Mesenchymal stem cell (in vitro differentiated cells and primary cell): ENCODE data around the gene DGCR8.

ENCODE experiments used
- DNase-seq: peaks from one replicate; pipeline ENCODE4 v3.0.0-alpha.2; 2013
- H2AFZ ChIP-seq: one replicate; pipeline ENCODE4 v1.6.1; 2013; ENCODE audit warnings: low read depth, mild to moderate bottlenecking, control low read depth, inconsistent platforms, low read length, moderate library complexity
- H2AK5ac ChIP-seq: 2 replicates; pipeline ENCODE4 v1.6.1; 2013; ENCODE audit warnings: low read length, moderate library complexity, mild to moderate bottlenecking, inconsistent platforms; ENCODE audit not compliant: severe bottlenecking
- H2BK120ac ChIP-seq: one replicate; pipeline ENCODE4 v1.6.1; 2013; ENCODE audit warnings: low read depth, mild to moderate bottlenecking, inconsistent platforms, low read length, moderate library complexity
- H2BK12ac ChIP-seq, 2 experiments: one replicate each; pipeline ENCODE4 v1.6.1; 2013; ENCODE audit warnings: inconsistent platforms in 2 of 2, low read length in 2 of 2, mild to moderate bottlenecking in 2 of 2, moderate library complexity in 2 of 2, control low read depth in 1 of 2
- H2BK15ac ChIP-seq: one replicate; pipeline ENCODE4 v1.6.1; 2013; ENCODE audit warnings: mild to moderate bottlenecking, low read depth, inconsistent platforms; ENCODE audit not compliant: poor library complexity, severe bottlenecking
- H2BK5ac ChIP-seq: 2 replicates; pipeline ENCODE4 v1.6.1; 2013; ENCODE audit warnings: low read depth, mild to moderate bottlenecking, low read length, control low read depth, inconsistent platforms; ENCODE audit not compliant: poor library complexity, severe bottlenecking
- H3K14ac ChIP-seq, 2 experiments: one replicate each; pipeline ENCODE4 v1.6.1; 2013; ENCODE audit warnings: inconsistent platforms in 2 of 2, low read length in 2 of 2, control low read depth in 1 of 2, mild to moderate bottlenecking in 1 of 2, moderate library complexity in 1 of 2
- H3K18ac ChIP-seq, 2 experiments: one replicate each; pipeline ENCODE4 v1.6.1; 2013; ENCODE audit warnings: inconsistent platforms in 2 of 2, low read length in 2 of 2, control low read depth in 1 of 2, low read depth in 1 of 2, mild to moderate bottlenecking in 1 of 2
- H3K23ac ChIP-seq, 2 experiments: one replicate each; pipeline ENCODE4 v1.6.1; 2013; ENCODE audit warnings: inconsistent platforms in 2 of 2, low read length in 2 of 2, mild to moderate bottlenecking in 2 of 2, moderate library complexity in 2 of 2, control low read depth in 1 of 2
- H3K27ac ChIP-seq: 2 replicates; pipeline ENCODE4 v1.5.1; 2013; ENCODE audit warnings: mild to moderate bottlenecking, moderate library complexity, low read length, control low read depth, inconsistent platforms; ENCODE audit not compliant: poor library complexity, severe bottlenecking
- H3K27me3 ChIP-seq, 2 experiments: 2 replicates each; pipeline versions ENCODE4 v1.6.1 to v1.7.0; 2013; ENCODE audit warnings: low read length in 2 of 2, mild to moderate bottlenecking in 2 of 2, moderate library complexity in 2 of 2, control low read depth in 1 of 2, inconsistent platforms in 1 of 2; ENCODE audit not compliant: control insufficient read depth in 1 of 2, insufficient read depth in 1 of 2
- H3K36me3 ChIP-seq, 2 experiments: 2 replicates each; pipeline versions ENCODE4 v1.6.1 to v1.7.0; 2013; ENCODE audit warnings: low read length in 2 of 2, control low read depth in 1 of 2, inconsistent platforms in 1 of 2, low read depth in 1 of 2, mild to moderate bottlenecking in 1 of 2; ENCODE audit not compliant: insufficient read depth in 2 of 2, control insufficient read depth in 1 of 2
- H3K4ac ChIP-seq, 2 experiments: one replicate each; pipeline ENCODE4 v1.6.1; 2013; ENCODE audit warnings: inconsistent platforms in 2 of 2, low read length in 2 of 2, mild to moderate bottlenecking in 2 of 2, moderate library complexity in 2 of 2, control low read depth in 1 of 2, low read depth in 1 of 2
- H3K4me1 ChIP-seq: 2 replicates; pipeline ENCODE4 v1.6.1; 2013; ENCODE audit warnings: low read depth, low read length, control low read depth; ENCODE audit not compliant: control insufficient read depth, insufficient read depth
- H3K4me2 ChIP-seq: 2 replicates; pipeline ENCODE4 v1.6.1; 2013; ENCODE audit warnings: low read length, mild to moderate bottlenecking, inconsistent platforms; ENCODE audit not compliant: poor library complexity, severe bottlenecking
- H3K4me3 ChIP-seq, 2 experiments: 2 replicates each; pipeline versions ENCODE4 v1.5.1 to v1.7.0; 2013; ENCODE audit warnings: low read length in 2 of 2, mild to moderate bottlenecking in 2 of 2, control low read depth in 1 of 2, low read depth in 1 of 2; ENCODE audit not compliant: insufficient read depth in 1 of 2
- H3K79me1 ChIP-seq: replicated peaks from 2 replicates; pipeline ENCODE4 v1.6.1; 2013; ENCODE audit warnings: mild to moderate bottlenecking, control low read depth, low read length, inconsistent platforms; ENCODE audit not compliant: poor library complexity, severe bottlenecking
- H3K9ac ChIP-seq: 2 replicates; pipeline ENCODE4 v1.7.0; 2013; ENCODE audit warnings: mild to moderate bottlenecking, low read length, moderate library complexity
- H3K9me3 ChIP-seq: 2 replicates; pipeline ENCODE4 v1.7.0; 2013; ENCODE audit warnings: mild to moderate bottlenecking, low read length; ENCODE audit not compliant: control insufficient read depth
- H4K8ac ChIP-seq: one replicate; pipeline ENCODE4 v1.6.1; 2013; ENCODE audit warnings: inconsistent platforms, mild to moderate bottlenecking, low read length, moderate library complexity
- H4K91ac ChIP-seq: one replicate; pipeline ENCODE4 v1.6.1; 2013; ENCODE audit warnings: mild to moderate bottlenecking, low read length, inconsistent platforms
- WGBS: methylation state at CpG from one replicate; pipeline ENCODE4 v1.1.7; 2013; ENCODE audit warnings: mixed read lengths; 5-methylcytosine and 5-hydroxymethylcytosine counted together

The DGCR8 gene

DNA sequence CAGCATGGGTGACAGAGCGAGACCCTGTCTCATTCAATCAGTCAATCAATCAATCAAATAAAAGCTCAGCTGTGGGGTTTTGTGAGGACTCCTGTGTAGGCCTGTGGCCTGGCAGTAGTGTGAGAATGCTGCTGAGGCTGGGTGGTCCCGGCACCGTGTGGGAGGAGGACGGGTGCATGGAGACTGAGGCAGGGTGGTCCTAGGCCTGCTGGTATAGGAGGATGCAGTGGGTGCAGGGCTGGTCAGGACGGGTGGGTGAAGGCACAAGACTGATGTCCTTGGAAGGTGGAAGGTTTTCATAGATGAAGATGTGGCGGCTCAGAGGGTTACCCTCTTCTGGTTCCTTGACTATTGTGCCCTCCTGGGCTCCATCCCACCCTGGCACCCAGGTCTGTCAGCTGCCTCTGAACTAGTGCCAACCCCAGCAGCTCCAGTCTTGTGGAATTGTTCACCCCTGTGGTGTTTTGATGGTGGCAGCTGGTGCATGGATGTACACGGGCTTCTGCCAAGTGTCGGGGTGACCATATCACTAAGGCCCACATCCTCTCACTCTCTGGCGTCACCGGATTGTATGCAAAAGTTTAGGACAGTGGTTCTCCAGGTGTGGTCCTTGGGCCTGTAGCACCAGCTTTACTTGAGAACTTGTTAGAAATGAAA, 35.4 kb upstream of the DGCR8 start:
- Histone ChIP-seq H2BK120ac (no peak overlapping the region), H4K8ac (no peak overlapping the region), H3K9ac (no peak overlapping the region), H3K4me2 (no peak overlapping the region), H3K4ac (no peak overlapping the region), H3K27ac (no peak overlapping the region), H3K18ac (no peak overlapping the region), H2BK5ac (peak overlapping the region; percentile 8), H2BK15ac (no peak overlapping the region), H3K14ac (peak overlapping the region in 1 of 2 experiments; percentile 57), H3K27me3 (no peaks in the 10 kb centered on the region), H4K91ac (no peak overlapping the region), H3K79me1 (peaks cover 13% of the 10 kb centered on the region), H2AFZ (no peak overlapping the region), H2AK5ac (no peak overlapping the region), H2BK12ac (no peak overlapping the region), H3K4me3 (no peak overlapping the region), H3K4me1 (no peaks in the 10 kb centered on the region), H3K9me3 (no peaks in the 10 kb centered on the region), H3K23ac (no peak overlapping the region), H3K36me3 (peaks cover 52 to 68% of the 10 kb centered on the region in 2 experiments)
- no peak for DNase-seq
- 96% methylated on average over 9 of the region's 10 CpGs for WGBS

- H3K36me3 ChIP-seq, result peaks cover 46 to 55% of the 10 kb centered on the region in 2 experiments
- H2BK15ac ChIP-seq, result no peak overlapping the region
- no peaks in the 10 kb centered on the region for H3K27me3 ChIP-seq
- H2BK12ac ChIP-seq, result no peak overlapping the region
- no peak overlapping the region for H3K18ac ChIP-seq
- no peaks in the 10 kb centered on the region for H3K4me1 ChIP-seq
- H2BK120ac ChIP-seq, result no peak overlapping the region
- no peak overlapping the region for H3K23ac ChIP-seq
- H3K27ac ChIP-seq, result no peak overlapping the region
- H3K9me3 ChIP-seq, result no peaks in the 10 kb centered on the region
- H2AFZ ChIP-seq, result no peak overlapping the region
- no peak overlapping the region for H2AK5ac ChIP-seq
- no peak overlapping the region for H3K4me3 ChIP-seq
- no peak overlapping the region for H3K9ac ChIP-seq
- H3K14ac ChIP-seq, result no peak overlapping the region
- DNase-seq, result no peak
- peaks cover 13% of the 10 kb centered on the region for H3K79me1 ChIP-seq
- no peak overlapping the region for H3K4me2 ChIP-seq
- no peak overlapping the region for H2BK5ac ChIP-seq
- H4K91ac ChIP-seq, result no peak overlapping the region
- no peak overlapping the region for H3K4ac ChIP-seq
- H4K8ac ChIP-seq, result no peak overlapping the region
- 100% methylated on average over 1 of the region's 4 CpGs for WGBS
Observed at GRCh38 chr22:20046730-20047129, 33.3 kb upstream of the DGCR8 start.

- Histone ChIP-seq H3K4me3 (no peak overlapping the region), H3K4ac (no peak overlapping the region), H2BK120ac (no peak overlapping the region), H2AK5ac (no peak overlapping the region), H3K18ac (no peak overlapping the region), H4K91ac (no peak overlapping the region), H3K9ac (no peak overlapping the region), H2BK12ac (no peak overlapping the region), H2AFZ (no peak overlapping the region), H3K36me3 (peaks cover 65 to 70% of the 10 kb centered on the region in 2 experiments), H3K4me2 (no peak overlapping the region), H3K9me3 (no peaks in the 10 kb centered on the region), H2BK5ac (no peak overlapping the region), H2BK15ac (no peak overlapping the region), H3K14ac (no peak overlapping the region), H3K23ac (no peak overlapping the region), H3K27ac (no peak overlapping the region), H3K79me1 (peaks cover 20% of the 10 kb centered on the region), H4K8ac (no peak overlapping the region), H3K4me1 (no peaks in the 10 kb centered on the region), H3K27me3 (no peaks in the 10 kb centered on the region)
- over 99% methylated on average over 6 of the region's 6 CpGs for WGBS
- no peak for DNase-seq
Observed at GRCh38 chr22:20051927-20052308, 28.1 kb upstream of the DGCR8 start.

DNA sequence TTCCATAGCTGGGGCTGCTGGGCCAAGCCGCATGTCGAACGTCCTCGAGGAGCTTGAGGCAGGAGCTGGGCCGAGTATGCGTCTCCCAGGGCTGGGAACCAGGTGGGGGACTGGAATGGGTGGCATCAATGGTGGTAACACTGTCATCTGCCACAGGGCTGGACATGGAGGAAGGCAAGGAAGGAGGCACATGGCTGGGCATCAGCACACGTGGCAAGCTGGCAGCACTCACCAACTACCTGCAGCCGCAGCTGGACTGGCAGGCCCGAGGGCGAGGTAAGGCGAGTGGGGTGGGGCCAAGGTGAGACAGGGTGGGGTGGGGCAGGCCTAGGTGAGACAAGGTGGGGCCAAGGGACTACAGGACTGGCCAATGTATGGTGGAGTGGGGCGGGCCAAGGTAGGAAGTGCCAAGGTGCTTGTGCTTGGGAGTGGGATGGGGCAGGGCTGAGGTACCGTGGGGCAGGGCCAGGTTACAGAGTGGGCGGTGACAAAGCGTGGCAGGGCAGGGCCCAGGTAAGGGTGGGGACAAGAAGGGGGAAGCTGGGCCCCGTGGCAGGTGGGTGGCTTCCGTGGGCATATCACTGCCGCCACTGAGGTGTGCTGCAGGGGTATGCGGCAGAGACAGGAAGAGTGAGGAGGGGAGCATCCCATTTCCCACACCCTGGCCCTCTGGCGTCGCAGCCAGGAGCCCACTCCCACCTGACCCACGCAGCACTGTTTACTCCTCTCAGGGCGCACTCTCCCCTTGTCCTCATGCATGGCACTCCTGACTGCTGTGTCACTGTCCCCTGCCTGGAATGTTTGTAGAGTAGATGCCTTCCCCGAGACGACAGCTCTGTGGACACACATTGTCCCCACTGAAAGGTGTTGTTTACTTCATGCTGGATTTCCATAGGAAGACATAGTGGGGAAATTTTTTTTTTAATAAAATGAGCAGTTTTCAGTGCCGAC, 27.5 kb upstream of the DGCR8 start:
- Histone ChIP-seq H4K91ac (no peak overlapping the region), H3K36me3 (peaks cover 66 to 71% of the 10 kb centered on the region in 2 experiments), H3K4me2 (no peak overlapping the region), H2AFZ (no peak overlapping the region), H4K8ac (no peak overlapping the region), H3K9me3 (no peaks in the 10 kb centered on the region), H2BK120ac (no peak overlapping the region), H2BK5ac (no peak overlapping the region), H2AK5ac (no peak overlapping the region), H3K18ac (no peak overlapping the region), H2BK12ac (no peak overlapping the region), H3K23ac (no peak overlapping the region), H2BK15ac (no peak overlapping the region), H3K27ac (no peak overlapping the region), H3K27me3 (no peaks in the 10 kb centered on the region), H3K14ac (no peak overlapping the region), H3K4me3 (no peak overlapping the region), H3K9ac (no peak overlapping the region), H3K4ac (no peak overlapping the region), H3K79me1 (peaks cover 17% of the 10 kb centered on the region), H3K4me1 (no peaks in the 10 kb centered on the region)
- WGBS, result 97% methylated on average over 21 of the region's 26 CpGs
- no peak for DNase-seq
